ENCODE measurements around the gene PTGFRN.

Gene PTGFRN

GRCh38 chr1:116910379-116911187 lies 867 bp downstream of the PTGFRN start:
- DNase-seq (ENCODE audit: low spot score): peak; percentile 70

GRCh38 chr1:116911188-116911553 lies 1.5 kb downstream of the PTGFRN start:
- no peak overlapping the region for H3K27ac ChIP-seq
- TF ChIP-seq CTCF (IDR thresholded peaks at IDR 0.05): no peak
- peak overlapping the region; percentile 90 for H3K4me3 ChIP-seq
- peak; percentile 63 for DNase-seq (ENCODE audit: low spot score)

More at GRCh38 chr1:116910379-116911187, 867 bp downstream of the PTGFRN start:
- TF ChIP-seq CTCF (IDR thresholded peaks at IDR 0.05): no peak
- peak overlapping the region; percentile 19 to 76 for H3K27ac ChIP-seq
- H3K4me3 ChIP-seq: peak overlapping the region; percentile 90

- no peak for TF ChIP-seq CTCF (IDR thresholded peaks at IDR 0.05)
- Histone ChIP-seq H3K4me3 (no peak overlapping the region), H3K27ac (no peak overlapping the region)
- peak; percentile 31 for DNase-seq (ENCODE audit: low spot score)
Measured at GRCh38 chr1:116911779-116912469, 2.2 kb downstream of the PTGFRN start.

DNA sequence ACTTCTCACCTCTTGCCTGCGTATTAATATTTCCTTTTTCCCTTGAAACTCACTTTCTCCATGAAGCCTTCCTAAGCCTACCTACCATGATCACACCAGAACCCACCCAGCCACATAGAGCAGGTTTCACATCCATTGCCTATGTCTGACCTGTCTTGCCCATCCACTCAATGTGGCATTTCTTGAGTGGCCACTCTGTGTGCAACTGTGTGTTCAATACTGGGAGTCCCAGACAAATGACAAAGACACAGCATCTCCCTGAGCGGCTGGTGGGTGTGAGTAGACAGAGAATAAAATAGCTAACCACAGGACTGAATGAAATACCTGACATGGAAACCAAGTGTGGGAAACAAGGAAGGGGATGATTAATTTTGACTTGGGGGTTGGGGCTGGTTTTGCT lies 3.1 kb downstream of the PTGFRN start:
- peak; percentile 16 for DNase-seq (ENCODE audit: low spot score)
- Histone ChIP-seq H3K27ac (no peak overlapping the region), H3K4me3 (no peak overlapping the region)
- TF ChIP-seq CTCF (IDR thresholded peaks at IDR 0.05): no peak

DNA sequence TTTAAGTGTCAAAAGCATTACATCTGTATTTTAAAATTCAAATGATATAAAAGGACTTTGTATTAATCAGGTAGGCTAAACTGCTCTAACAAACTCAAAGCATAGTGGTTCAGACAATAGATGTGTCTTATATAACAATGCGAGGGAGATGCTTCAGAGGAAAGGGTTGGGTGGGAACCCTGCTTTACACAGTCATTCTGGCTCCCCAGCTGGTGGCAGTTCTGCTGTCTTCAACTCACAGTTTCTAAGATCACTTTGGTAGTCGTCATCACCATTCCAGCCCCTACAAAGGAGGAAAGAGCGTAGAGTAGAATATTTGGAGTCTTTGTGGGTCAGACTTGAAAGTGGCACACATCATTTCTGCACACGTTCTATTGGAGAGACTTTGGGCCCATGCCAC lies 4.2 kb downstream of the PTGFRN start:
- Histone ChIP-seq H3K27ac (no peak overlapping the region), H3K4me3 (no peak overlapping the region)
- DNase-seq (ENCODE audit: low spot score): peak; percentile 24
- TF ChIP-seq CTCF (IDR thresholded peaks at IDR 0.05): no peak

GRCh38 chr1:116914667-116915066 lies 5.0 kb downstream of the PTGFRN start:
- no peak for DNase-seq (ENCODE audit: low spot score)
- Histone ChIP-seq H3K27ac (no peak overlapping the region), H3K4me3 (no peak overlapping the region)
- no peak for TF ChIP-seq CTCF (IDR thresholded peaks at IDR 0.05)

Measured in coronary artery (tissue), 2 donors.